Type B pancreatic cell (in vitro differentiated cells): Measurements from ENCODE around the gene TCP10L. TPM values are rescaled to one million over a fixed set of nuclear protein-coding genes. Genes with fewer than 3 reads are reported as not detected.

Experiments used
- DNase-seq: peaks from one replicate; pipeline ENCODE4 v3.0.0; 2021; ENCODE audit warnings: mixed read lengths; ENCODE audit not compliant: unreplicated experiment; ENCODE audit errors: extremely low spot score
- H3K27ac Mint-ChIP-seq: 2 replicates; pipeline ENCODE4 v1.8.0; 2021; ENCODE audit warnings: mild to moderate bottlenecking, mixed read lengths
- H3K27me3 Mint-ChIP-seq: 2 replicates; pipeline ENCODE4 v1.8.0; 2021; ENCODE audit warnings: mixed read lengths
- H3K36me3 Mint-ChIP-seq: 2 replicates; pipeline ENCODE4 v1.8.0; 2021; ENCODE audit warnings: mixed read lengths
- H3K4me1 Mint-ChIP-seq: one replicate; pipeline ENCODE4 v1.8.0; 2021; ENCODE audit warnings: mixed read lengths; ENCODE audit not compliant: unreplicated experiment
- H3K4me3 Mint-ChIP-seq: 2 replicates; pipeline ENCODE4 v1.8.0; 2021; ENCODE audit warnings: mild to moderate bottlenecking, mixed read lengths
- H3K9me3 Mint-ChIP-seq: 2 replicates; pipeline ENCODE4 v1.8.0; 2021; ENCODE audit warnings: mixed read lengths
- CTCF ChIP-seq: fragments of 200-600 bp; sonication (generic); conservative IDR thresholded peaks from 2 replicates; pipeline ENCODE4 v1.5.0; 2021; ENCODE audit warnings: antibody characterized with exemption, mild to moderate bottlenecking
- total RNA-seq: library from RNA; stranded (reverse); gene quantifications from 2 replicates; pipeline ENCODE4 v1.2.1, GENCODE V29; 2021; ENCODE audit warnings: low replicate concordance

The TCP10L gene
- total RNA-seq, 1 donor from 2014 or later: 1.2 TPM

DNA sequence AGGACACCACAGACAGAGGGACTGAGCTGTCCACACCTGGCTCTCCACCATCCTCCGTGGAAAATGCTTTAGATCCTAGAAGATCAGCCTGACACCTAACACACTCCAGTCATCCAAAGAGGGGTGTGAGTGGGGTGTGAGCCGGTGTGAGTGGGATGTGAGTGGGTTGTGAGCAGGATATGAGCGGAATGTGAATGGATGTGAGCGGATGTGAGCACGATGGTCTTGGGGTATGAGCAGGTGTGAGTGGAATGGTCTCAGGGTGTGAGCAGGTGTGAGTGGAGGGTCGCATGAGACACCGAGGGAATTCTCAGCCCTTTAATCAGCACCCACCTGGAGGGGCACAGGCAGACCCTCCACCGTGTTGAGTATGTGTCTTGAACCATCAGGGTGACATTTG is 851 bp downstream of the TCP10L start:
- Mint-ChIP-seq H3K4me3 (no peak overlapping the region), H3K4me1 (no peaks in the 10 kb centered on the region), H3K27me3 (peaks cover under 1% of the 10 kb centered on the region), H3K27ac (no peak overlapping the region), H3K9me3 (no peaks in the 10 kb centered on the region), H3K36me3 (no peaks in the 10 kb centered on the region)
- no peak for DNase-seq
- TF ChIP-seq CTCF: no peak

GRCh38 chr21:32581732-32582131 is 3.6 kb downstream of the TCP10L start:
- no peak overlapping the region for H3K27ac Mint-ChIP-seq
- H3K27me3 Mint-ChIP-seq: peaks cover 16% of the 10 kb centered on the region
- peak; percentile 27 for DNase-seq
- H3K36me3 Mint-ChIP-seq: no peaks in the 10 kb centered on the region
- H3K4me3 Mint-ChIP-seq: no peak overlapping the region
- TF ChIP-seq CTCF: no peak
- H3K9me3 Mint-ChIP-seq: no peaks in the 10 kb centered on the region
- no peaks in the 10 kb centered on the region for H3K4me1 Mint-ChIP-seq

DNA sequence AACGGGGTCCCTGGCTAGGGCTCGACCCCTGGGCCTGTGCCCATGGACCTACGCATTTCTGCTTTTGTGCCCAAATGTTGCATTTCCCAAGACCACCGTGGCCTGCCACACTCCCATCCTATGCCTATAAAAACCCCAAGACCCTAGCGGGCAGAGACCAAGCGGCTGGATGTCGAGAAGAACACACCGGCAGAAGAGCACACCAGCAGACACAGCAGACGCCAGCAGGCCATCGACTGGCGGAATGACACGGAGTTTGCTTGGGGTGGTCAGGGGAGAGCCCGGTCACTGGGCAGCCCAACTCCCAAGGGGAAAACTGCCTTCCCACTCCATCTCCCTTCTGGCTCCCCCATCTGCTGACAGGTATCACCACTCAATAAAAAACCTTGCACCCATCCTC is 4.4 kb downstream of the TCP10L start:
- Mint-ChIP-seq H3K9me3 (no peaks in the 10 kb centered on the region), H3K4me3 (no peak overlapping the region), H3K27me3 (peaks cover 16% of the 10 kb centered on the region), H3K4me1 (no peaks in the 10 kb centered on the region), H3K27ac (no peak overlapping the region), H3K36me3 (no peaks in the 10 kb centered on the region)
- no peak for TF ChIP-seq CTCF
- DNase-seq: peak; percentile 42

DNA sequence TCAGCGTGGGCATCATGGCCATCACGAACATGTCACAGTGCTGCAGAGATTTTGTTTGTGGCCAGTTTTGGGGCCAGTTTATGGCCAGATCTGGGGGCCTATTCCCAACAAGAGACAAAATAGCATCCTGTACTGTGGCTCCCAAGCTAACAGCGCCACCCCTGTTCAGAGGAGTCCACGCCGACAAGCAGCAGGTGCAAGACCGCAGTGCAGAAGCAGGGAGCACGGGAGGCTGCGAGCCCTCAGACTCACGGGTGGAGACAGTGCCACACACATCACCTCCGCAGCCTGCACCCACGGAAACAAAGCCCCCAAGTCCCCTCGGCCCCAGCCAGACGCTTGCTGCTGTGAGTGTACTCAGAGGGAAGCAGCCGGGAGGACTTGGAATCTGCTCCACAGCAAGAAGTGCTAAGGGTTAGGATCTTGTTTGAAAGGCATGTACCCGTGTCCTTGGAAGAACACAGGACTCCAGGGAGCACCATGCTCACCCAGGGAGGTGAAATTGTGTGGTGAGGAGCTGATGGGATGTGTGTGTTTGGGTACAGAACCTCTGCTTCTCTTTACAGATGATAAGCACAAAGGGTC is 7.1 kb downstream of the TCP10L start:
- peak; percentile 64 for DNase-seq
- TF ChIP-seq CTCF: peak; percentile 52
- no peaks in the 10 kb centered on the region for H3K36me3 Mint-ChIP-seq
- H3K4me1 Mint-ChIP-seq: no peaks in the 10 kb centered on the region
- no peaks in the 10 kb centered on the region for H3K9me3 Mint-ChIP-seq
- H3K27ac Mint-ChIP-seq: no peak overlapping the region
- H3K4me3 Mint-ChIP-seq: no peak overlapping the region
- peaks cover 21% of the 10 kb centered on the region for H3K27me3 Mint-ChIP-seq

DNA sequence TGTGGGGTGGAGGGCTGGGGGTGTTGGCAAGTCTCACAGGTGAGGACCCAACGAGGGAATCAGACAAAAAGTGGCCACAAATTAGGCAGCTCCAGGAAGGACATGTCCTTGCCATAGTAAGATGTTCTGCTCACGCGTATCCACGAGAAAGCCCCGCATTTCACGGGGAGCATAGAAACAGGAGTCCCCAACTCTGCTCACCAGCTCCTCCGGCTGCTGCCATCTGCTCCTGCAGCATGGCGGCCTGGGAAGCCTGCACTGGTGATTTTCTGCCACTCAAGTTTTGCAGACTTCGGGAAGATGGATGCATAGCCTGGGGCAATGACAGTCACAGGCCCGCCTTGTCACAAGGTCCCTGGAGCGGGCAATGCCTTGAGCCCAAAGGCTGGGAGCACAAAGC is 9.3 kb downstream of the TCP10L start:
- H3K4me1 Mint-ChIP-seq: peaks cover 6% of the 10 kb centered on the region
- peak; percentile 44 for DNase-seq
- H3K4me3 Mint-ChIP-seq: no peak overlapping the region
- no peaks in the 10 kb centered on the region for H3K36me3 Mint-ChIP-seq
- H3K27me3 Mint-ChIP-seq: peaks cover 21% of the 10 kb centered on the region
- TF ChIP-seq CTCF: no peak
- H3K9me3 Mint-ChIP-seq: no peaks in the 10 kb centered on the region
- H3K27ac Mint-ChIP-seq: no peak overlapping the region
